Posterior cingulate gyrus (tissue), 11 donors: ENCODE data around the gene KPNA5.

Experiments
- DNase-seq, 10 donors: peaks; one replicate each; pipeline versions ENCODE4 v3.0.0 to v3.0.0-alpha.2; 2020 to 2021; ENCODE audit warnings: mixed read lengths in 3 of 10
- intact Hi-C: fragments of 100-400 bp; cut with DNase I; formaldehyde crosslinking; loops from one replicate; pipeline ENCODE4 v1.15.1; 2023

The KPNA5 gene

DNA sequence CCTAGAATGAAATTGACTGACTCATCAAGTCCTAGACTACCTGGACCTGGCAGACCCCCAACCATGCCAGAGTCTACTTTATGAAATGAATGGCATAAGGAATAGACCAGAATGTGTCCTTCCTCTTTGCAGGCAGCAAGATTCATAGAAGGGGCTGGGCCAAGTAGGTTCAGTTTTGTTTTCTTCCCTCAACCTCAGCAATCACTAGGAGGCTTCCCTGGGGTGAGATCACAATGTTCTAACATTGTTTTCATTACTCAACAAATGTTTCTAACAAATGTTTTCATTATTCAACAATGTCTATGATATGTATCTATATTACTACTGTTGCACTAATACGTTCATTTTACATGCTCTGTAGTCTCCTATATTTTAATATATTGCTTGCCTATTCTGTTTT, 92.9 kb downstream of the KPNA5 start:
- intact Hi-C loops: no loop called here
- DNase-seq: no peak

DNA sequence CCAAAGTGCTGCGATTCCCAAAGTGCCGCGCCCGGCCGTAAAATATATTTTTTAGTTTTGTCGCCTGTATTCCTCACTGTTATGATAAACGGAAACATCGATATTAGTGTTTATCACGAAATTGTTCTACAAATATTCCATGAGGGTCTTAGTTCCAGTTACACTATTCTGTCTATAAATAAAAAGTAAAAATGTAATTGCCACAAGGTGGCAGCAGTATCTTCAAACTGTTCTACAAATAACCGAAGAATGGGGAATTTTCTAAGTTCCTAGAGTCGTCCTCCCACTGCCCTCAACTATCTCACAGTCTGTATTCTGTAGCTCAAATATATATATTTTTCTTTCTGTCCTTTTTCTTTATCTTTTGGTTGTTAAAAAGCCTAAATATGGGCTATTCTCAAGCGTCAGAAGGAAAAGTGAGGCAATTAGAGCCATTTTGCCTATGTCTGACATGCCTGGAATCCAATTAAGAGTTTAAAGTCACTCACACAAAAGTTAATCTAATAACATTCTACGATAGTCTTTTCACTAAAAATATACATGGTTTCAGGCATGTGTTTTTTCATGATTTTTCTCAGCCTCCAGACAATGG, 98.7 kb downstream of the KPNA5 start:
- intact Hi-C loops: loop anchor here (1.0 to 2.0 kb wide), 2 partner anchors 68 to 189 kb away; no protein-coding TSS in a partner anchor
- no peak for DNase-seq

DNA sequence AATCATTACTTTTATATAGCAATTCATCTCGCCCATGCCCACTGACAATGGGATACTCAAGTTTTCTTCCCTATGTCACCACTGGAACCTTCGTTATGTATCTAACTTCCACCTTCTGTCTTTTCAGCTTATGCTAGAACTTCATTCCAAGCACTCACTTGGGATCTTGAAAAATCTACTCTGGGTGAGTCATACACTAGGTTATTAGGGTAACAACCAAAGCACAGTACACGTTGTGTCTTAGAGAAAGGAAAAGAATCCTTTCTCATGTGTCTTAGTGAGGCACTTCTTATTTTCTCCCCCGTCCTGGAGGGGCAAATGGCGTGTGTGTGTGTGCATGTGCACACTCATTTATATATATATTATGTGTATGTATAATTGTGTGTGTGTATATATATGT, 102.8 kb downstream of the KPNA5 start:
- DNase-seq: no peak
- intact Hi-C loops: no loop called here
